Keratinocyte (primary cell): ENCODE measurements around the gene CTNND2. TPM values are rescaled to one million over a fixed set of nuclear protein-coding genes. Genes with fewer than 3 reads are reported as not detected.

ENCODE experiments used
- DNase-seq: peaks from one replicate; pipeline ENCODE4 v3.0.0-alpha.2; 2011; ENCODE audit warnings: low read depth, missing footprints, low spot score
- FAIRE-seq: peaks from 2 replicates; lab custom pipeline; 2011; peaks lifted over from hg19 to GRCh38; lab: Jason Lieb, UNC
- H2AFZ ChIP-seq: 2 replicates; pipeline ENCODE4 v1.6.0; 2012; ENCODE audit warnings: low read length, control low read depth, inconsistent platforms; ENCODE audit not compliant: control insufficient read depth
- H3K27ac ChIP-seq: 2 replicates; pipeline ENCODE4 v1.5.1; 2011; ENCODE audit warnings: low read length; ENCODE audit not compliant: control insufficient read depth, insufficient read depth
- H3K27me3 ChIP-seq: 3 replicates; pipeline ENCODE4 v1.6.0; 2011; ENCODE audit warnings: low read length; ENCODE audit not compliant: control insufficient read depth, insufficient read depth; ENCODE audit errors: extremely low read depth
- H3K36me3 ChIP-seq, 2 experiments: 2 replicates in 1 of 2; 3 replicates in 1 of 2; pipeline ENCODE4 v1.5.1; 2011; ENCODE audit warnings: low read length in 2 of 2, mild to moderate bottlenecking in 1 of 2; ENCODE audit not compliant: control insufficient read depth in 2 of 2, insufficient read depth in 2 of 2; ENCODE audit errors: extremely low read depth in 1 of 2
- H3K4me1 ChIP-seq: 3 replicates; pipeline ENCODE4 v1.5.1; 2011; ENCODE audit warnings: low read length; ENCODE audit not compliant: control insufficient read depth, insufficient read depth; ENCODE audit errors: extremely low read depth
- H3K4me2 ChIP-seq: 3 replicates; pipeline ENCODE4 v1.6.0; 2011; ENCODE audit warnings: low read depth, low read length; ENCODE audit not compliant: control insufficient read depth, insufficient read depth; ENCODE audit errors: extremely low read depth
- H3K4me3 ChIP-seq, 3 experiments: fragments of 200-600 bp in 1 of 3; sonication (generic) in 1 of 3; 2 replicates in 2 of 3; 3 replicates in 1 of 3; pipeline ENCODE4 v1.5.1; 2011 to 2016; ENCODE audit warnings: low read length in 3 of 3, mild to moderate bottlenecking in 3 of 3, control low read depth in 2 of 3, inconsistent platforms in 1 of 3, low read depth in 1 of 3, mixed read lengths in 1 of 3, mixed run types in 1 of 3, moderate library complexity in 1 of 3; ENCODE audit not compliant: control insufficient read depth in 2 of 3, insufficient read depth in 2 of 3; ENCODE audit errors: extremely low read depth in 1 of 3
- H3K79me2 ChIP-seq: 2 replicates; pipeline ENCODE4 v1.6.0; 2012; ENCODE audit warnings: low read length; ENCODE audit not compliant: control insufficient read depth, insufficient read depth
- H3K9ac ChIP-seq: 3 replicates; pipeline ENCODE4 v1.6.0; 2011; ENCODE audit warnings: low read length; ENCODE audit not compliant: control insufficient read depth, insufficient read depth; ENCODE audit errors: extremely low read depth
- H3K9me1 ChIP-seq: 3 replicates; pipeline ENCODE4 v1.6.0; 2011; ENCODE audit warnings: low read length; ENCODE audit not compliant: control insufficient read depth, insufficient read depth; ENCODE audit errors: extremely low read depth
- H3K9me3 ChIP-seq: 2 replicates; pipeline ENCODE4 v1.5.1; 2012; ENCODE audit warnings: low read depth, low read length; ENCODE audit not compliant: control insufficient read depth
- H4K20me1 ChIP-seq: 3 replicates; pipeline ENCODE4 v1.6.0; 2011; ENCODE audit warnings: low read length; ENCODE audit not compliant: control insufficient read depth, insufficient read depth; ENCODE audit errors: extremely low read depth
- EZH2 ChIP-seq: IDR thresholded peaks from one replicate; pipeline ENCODE4 v1.6.1; 2012; ENCODE audit warnings: inconsistent platforms, mild to moderate bottlenecking, low read length, moderate library complexity
- dilution Hi-C: fragments of 300-500 bp; cut with MboI; formaldehyde crosslinking; loops from one replicate; pipeline ENCODE4 v1.7.0; 2020; ENCODE audit warnings: low sequenced_read_pairs; ENCODE audit not compliant: extremely low pct_ligation_motif_present
- polyA plus RNA-seq, 5 experiments: library from polyadenylated mRNA; depleted of rRNA in 3 of 5; stranded (reverse) in 3 of 5; stranded (forward) in 1 of 5; unstranded in 1 of 5; fragments of >200 nt; gene quantifications; 1 replicate in 1 of 5; 2 replicates in 3 of 5; 3 replicates in 1 of 5; pipeline versions ENCODE4 v1.2.1 to v1.2.3, GENCODE V29; 2011 to 2012; ENCODE audit warnings: missing spikeins in 2 of 5, low read depth in 1 of 5, low replicate concordance in 1 of 5
- TF ChIP-seq, protein P1 (sequence below), 3 experiments: IDR thresholded peaks in 1 of 3; conservative IDR thresholded peaks in 1 of 3; optimal IDR thresholded peaks in 1 of 3; 2 replicates in 2 of 3; 3 replicates in 1 of 3; pipeline versions ENCODE3 to v1.5.1; 2011; ENCODE audit warnings: low read length in 3 of 3, mild to moderate bottlenecking in 3 of 3, moderate library complexity in 2 of 3, control low read depth in 1 of 3, inconsistent platforms in 1 of 3; ENCODE audit not compliant: insufficient read depth in 2 of 3; ENCODE audit errors: extremely low read depth in 1 of 3

The CTNND2 gene
- polyA plus RNA-seq, 1 donor (not counting 4 experiments of a cell fraction or from before 2014, with no cell fraction given) = not detected

DNA sequence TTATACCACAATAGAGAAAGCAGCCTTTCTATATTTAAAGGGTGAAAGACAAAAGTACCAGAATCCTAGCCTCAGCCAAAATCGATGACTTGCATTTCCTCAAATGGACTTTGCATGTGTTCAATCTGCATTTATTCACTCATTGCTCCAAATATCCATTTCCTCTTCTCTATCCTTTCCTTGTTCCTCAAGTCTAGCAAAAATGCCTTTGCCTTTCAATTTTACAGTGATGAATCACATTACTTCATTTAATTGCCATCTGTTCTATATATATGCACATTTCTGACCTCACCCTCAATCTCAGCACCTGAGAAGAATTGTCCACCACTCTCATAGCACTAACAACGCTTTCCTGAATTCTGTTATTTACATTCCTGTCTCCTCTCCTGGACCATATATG lies 329.5 kb downstream of the CTNND2 start:
- Histone ChIP-seq H3K27me3 (no peaks in the 10 kb centered on the region), H2AFZ (no peak overlapping the region), H3K79me2 (no peaks in the 10 kb centered on the region), H4K20me1 (no peaks in the 10 kb centered on the region), H3K4me2 (no peak overlapping the region), H3K36me3 (no peaks in the 10 kb centered on the region), H3K9me1 (no peaks in the 10 kb centered on the region), H3K9me3 (no peaks in the 10 kb centered on the region), H3K9ac (no peak overlapping the region), H3K4me3 (no peak overlapping the region), H3K4me1 (no peaks in the 10 kb centered on the region), H3K27ac (no peak overlapping the region)
- TF ChIP-seq EZH2 = no peak
- TF ChIP-seq, protein P1, sequence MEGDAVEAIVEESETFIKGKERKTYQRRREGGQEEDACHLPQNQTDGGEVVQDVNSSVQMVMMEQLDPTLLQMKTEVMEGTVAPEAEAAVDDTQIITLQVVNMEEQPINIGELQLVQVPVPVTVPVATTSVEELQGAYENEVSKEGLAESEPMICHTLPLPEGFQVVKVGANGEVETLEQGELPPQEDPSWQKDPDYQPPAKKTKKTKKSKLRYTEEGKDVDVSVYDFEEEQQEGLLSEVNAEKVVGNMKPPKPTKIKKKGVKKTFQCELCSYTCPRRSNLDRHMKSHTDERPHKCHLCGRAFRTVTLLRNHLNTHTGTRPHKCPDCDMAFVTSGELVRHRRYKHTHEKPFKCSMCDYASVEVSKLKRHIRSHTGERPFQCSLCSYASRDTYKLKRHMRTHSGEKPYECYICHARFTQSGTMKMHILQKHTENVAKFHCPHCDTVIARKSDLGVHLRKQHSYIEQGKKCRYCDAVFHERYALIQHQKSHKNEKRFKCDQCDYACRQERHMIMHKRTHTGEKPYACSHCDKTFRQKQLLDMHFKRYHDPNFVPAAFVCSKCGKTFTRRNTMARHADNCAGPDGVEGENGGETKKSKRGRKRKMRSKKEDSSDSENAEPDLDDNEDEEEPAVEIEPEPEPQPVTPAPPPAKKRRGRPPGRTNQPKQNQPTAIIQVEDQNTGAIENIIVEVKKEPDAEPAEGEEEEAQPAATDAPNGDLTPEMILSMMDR (optimal IDR thresholded peaks at IDR 0.05 in 1 of 3, IDR thresholded peaks at IDR 0.05 in 1 of 3, conservative IDR thresholded peaks at IDR 0.05 in 1 of 3; ENCODE audit: extremely low read depth in 1 of 3, insufficient read depth in 2 of 3, low read length in 3 of 3) = no peak
- DNase-seq = no peak
- dilution Hi-C loops = no loop called here
- FAIRE-seq = no peak

- Histone ChIP-seq H3K36me3 (no peaks in the 10 kb centered on the region), H2AFZ (no peak overlapping the region), H3K4me1 (no peaks in the 10 kb centered on the region), H3K9me3 (no peaks in the 10 kb centered on the region), H3K9ac (no peak overlapping the region), H3K4me2 (no peak overlapping the region), H4K20me1 (no peaks in the 10 kb centered on the region), H3K27ac (no peak overlapping the region), H3K9me1 (no peaks in the 10 kb centered on the region), H3K79me2 (no peaks in the 10 kb centered on the region), H3K4me3 (no peak overlapping the region), H3K27me3 (no peaks in the 10 kb centered on the region)
- TF ChIP-seq, protein P1 (optimal IDR thresholded peaks at IDR 0.05 in 1 of 3, IDR thresholded peaks at IDR 0.05 in 1 of 3, conservative IDR thresholded peaks at IDR 0.05 in 1 of 3; ENCODE audit: extremely low read depth in 1 of 3, insufficient read depth in 2 of 3, low read length in 3 of 3) = no peak
- TF ChIP-seq EZH2 = no peak
- DNase-seq = no peak
- FAIRE-seq = no peak
- dilution Hi-C loops = no loop called here
Observed at GRCh38 chr5:11573140-11573992, 330.9 kb downstream of the CTNND2 start.
